CD8-positive, alpha-beta memory T cell (primary cell): ENCODE measurements around the gene SIRT6. TPM values are rescaled to one million over a fixed set of nuclear protein-coding genes. Genes with fewer than 3 reads are reported as not detected.
"Not testable (repeated sequence)": the region's sequence is repeated elsewhere in the genome, so short reads cannot be mapped to it uniquely, and the experiment has no call there.

Experiments
- CTCF ChIA-PET: fragments of 350-600 bp; sonication (Branson Sonifier 250); formaldehyde crosslinking; loops from one replicate; lab custom pipeline; 2021; ENCODE audit warnings: antibody characterized with exemption; lab: Charles Lee
- POLR2A ChIA-PET: fragments of 350-600 bp; sonication (Branson Sonifier 250); formaldehyde crosslinking; loops from one replicate; lab custom pipeline; 2021; ENCODE audit warnings: antibody characterized with exemption; lab: Charles Lee
- DNase-seq, 5 donors: peaks; one replicate each; pipeline versions ENCODE4 v3.0.0 to v3.0.0-alpha.2; 2020 to 2022; ENCODE audit warnings: mixed read lengths in 1 of 5
- H3K27ac ChIP-seq: one replicate; pipeline ENCODE4 v1.7.0; 2013; ENCODE audit warnings: low read depth, mild to moderate bottlenecking, low read length, moderate library complexity
- H3K27me3 ChIP-seq: 2 replicates; pipeline ENCODE4 v1.7.0; 2013; ENCODE audit warnings: low read length, mild to moderate bottlenecking; ENCODE audit not compliant: insufficient read depth, poor library complexity, severe bottlenecking
- H3K36me3 ChIP-seq: 2 replicates; pipeline ENCODE4 v1.7.0; 2013; ENCODE audit warnings: mild to moderate bottlenecking, low read length, moderate library complexity; ENCODE audit not compliant: insufficient read depth
- H3K4me1 ChIP-seq: 2 replicates; pipeline ENCODE4 v1.7.0; 2013; ENCODE audit warnings: mild to moderate bottlenecking, low read length, moderate library complexity; ENCODE audit not compliant: insufficient read depth
- H3K4me3 ChIP-seq: 2 replicates; pipeline ENCODE4 v1.7.0; 2013; ENCODE audit warnings: mild to moderate bottlenecking, low read length
- H3K9me3 ChIP-seq: 2 replicates; pipeline ENCODE4 v1.7.0; 2013; ENCODE audit warnings: mild to moderate bottlenecking, low read length
- H3K27ac Mint-ChIP-seq, 8 donors: one replicate each; pipeline ENCODE4 v1.8.0; 2020 to 2021; ENCODE audit warnings: mixed read lengths in 8 of 8, mild to moderate bottlenecking in 6 of 8, inconsistent platforms in 3 of 8, moderate library complexity in 3 of 8
- H3K27me3 Mint-ChIP-seq, 2 donors: one replicate each; pipeline ENCODE4 v1.8.0; 2020 to 2021; ENCODE audit warnings: mixed read lengths in 2 of 2, mild to moderate bottlenecking in 1 of 2, moderate library complexity in 1 of 2
- H3K36me3 Mint-ChIP-seq, 3 donors: one replicate each; pipeline ENCODE4 v1.8.0; 2020 to 2021; ENCODE audit warnings: mixed read lengths in 3 of 3, inconsistent platforms in 1 of 3, mild to moderate bottlenecking in 1 of 3
- H3K4me1 Mint-ChIP-seq, 3 donors: one replicate each; pipeline ENCODE4 v1.8.0; 2020 to 2021; ENCODE audit warnings: mixed read lengths in 3 of 3, inconsistent platforms in 1 of 3, mild to moderate bottlenecking in 1 of 3
- H3K4me3 Mint-ChIP-seq, 7 donors: one replicate each; pipeline ENCODE4 v1.8.0; 2020 to 2021; ENCODE audit warnings: mixed read lengths in 7 of 7, mild to moderate bottlenecking in 6 of 7, moderate library complexity in 4 of 7, inconsistent platforms in 2 of 7
- H3K9me3 Mint-ChIP-seq, 5 donors: one replicate each; pipeline ENCODE4 v1.8.0; 2020 to 2022; ENCODE audit warnings: mixed read lengths in 5 of 5, mild to moderate bottlenecking in 3 of 5, moderate library complexity in 2 of 5, inconsistent platforms in 1 of 5
- polyA plus RNA-seq: library from polyadenylated mRNA; unstranded; fragments of 300-500 nt; fragmentation: Illumina TruSeq; gene quantifications from one replicate; pipeline ENCODE4 v1.2.3, GENCODE V29; 2021
- total RNA-seq, 2 experiments: library from RNA; stranded (reverse); gene quantifications; one replicate each; pipeline ENCODE4 v1.2.3, GENCODE V29; 2021

Gene SIRT6
- total and polyA plus RNA-seq, 3 experiments from 2014 or later, result 1.6 to 38.6 (median 33.5) TPM

- CTCF ChIA-PET, result no interaction called here
- H3K36me3 ChIP-seq, result no peaks in the 10 kb centered on the region
- Mint-ChIP-seq H3K4me3 (no peak overlapping the region), H3K4me1 (no peaks in the 10 kb centered on the region), H3K27ac (no peak overlapping the region), H3K27me3 (peaks cover 4 to 11% of the 10 kb centered on the region in 2 donors), H3K36me3 (no peaks in the 10 kb centered on the region), H3K9me3 (no peaks in the 10 kb centered on the region)
- no peak overlapping the region for H3K27ac ChIP-seq
- no peak overlapping the region for H3K4me3 ChIP-seq
- H3K9me3 ChIP-seq, result no peaks in the 10 kb centered on the region
- no peak for DNase-seq
- H3K27me3 ChIP-seq, result no peaks in the 10 kb centered on the region
- no peaks in the 10 kb centered on the region for H3K4me1 ChIP-seq
- POLR2A ChIA-PET, result no interaction called here
Observed at GRCh38 chr19:4161415-4162077, 20.8 kb downstream of the SIRT6 start.

GRCh38 chr19:4157971-4158370, 24.4 kb downstream of the SIRT6 start:
- H3K36me3 ChIP-seq, H3K4me1 Mint-ChIP-seq, H3K27me3 ChIP-seq, DNase-seq, H3K27me3 Mint-ChIP-seq, H3K27ac Mint-ChIP-seq, H3K27ac ChIP-seq, H3K9me3 Mint-ChIP-seq, H3K4me1 ChIP-seq, H3K36me3 Mint-ChIP-seq, POLR2A ChIA-PET, H3K4me3 ChIP-seq, H3K9me3 ChIP-seq, H3K4me3 Mint-ChIP-seq: not testable (repeated sequence)
- CTCF ChIA-PET, result interaction anchor here (0.7 to 2.0 kb wide), 2 partner anchors 17 to 170 kb away, joined by 3 to 7 read pairs; no protein-coding TSS in a partner anchor

- Mint-ChIP-seq H3K36me3 (no peaks in the 10 kb centered on the region), H3K4me1 (peaks cover 5 to 7% (median 5%) of the 10 kb centered on the region in 3 donors), H3K9me3 (no peaks in the 10 kb centered on the region), H3K27me3 (no peaks in the 10 kb centered on the region), H3K4me3 (no peak overlapping the region), H3K27ac (no peak overlapping the region)
- Histone ChIP-seq H3K4me1 (no peaks in the 10 kb centered on the region), H3K27ac (no peak overlapping the region), H3K27me3 (no peaks in the 10 kb centered on the region), H3K36me3 (no peaks in the 10 kb centered on the region), H3K4me3 (no peak overlapping the region), H3K9me3 (no peaks in the 10 kb centered on the region)
- no peak for DNase-seq
- POLR2A ChIA-PET, result no interaction called here
- CTCF ChIA-PET, result interaction anchor here (2.0 kb wide), 1 partner anchor 17 kb away, joined by 7 read pairs; no protein-coding TSS in a partner anchor
Observed at GRCh38 chr19:4157164-4157563, 25.2 kb downstream of the SIRT6 start.

GRCh38 chr19:4154571-4155312, 27.6 kb downstream of the SIRT6 start:
- no peaks in the 10 kb centered on the region for H3K36me3 ChIP-seq
- DNase-seq, result no peak
- no peak overlapping the region for H3K27ac ChIP-seq
- Mint-ChIP-seq H3K36me3 (peaks cover 0 to 2% (median 0%) of the 10 kb centered on the region in 3 donors), H3K27ac (no peak overlapping the region), H3K4me1 (peaks cover 5 to 7% (median 5%) of the 10 kb centered on the region in 3 donors), H3K27me3 (peaks cover 2 to 6% of the 10 kb centered on the region in 2 donors), H3K4me3 (no peak overlapping the region), H3K9me3 (no peaks in the 10 kb centered on the region)
- ChIA-PET CTCF (interaction anchor here (2.3 kb wide), 1 partner anchor 14 kb away, joined by 13 read pairs; no protein-coding TSS in a partner anchor), POLR2A (no interaction called here)
- no peaks in the 10 kb centered on the region for H3K27me3 ChIP-seq
- no peaks in the 10 kb centered on the region for H3K9me3 ChIP-seq
- H3K4me3 ChIP-seq, result no peak overlapping the region
- H3K4me1 ChIP-seq, result no peaks in the 10 kb centered on the region

GRCh38 chr19:4152241-4152998, 29.9 kb downstream of the SIRT6 start:
- CTCF ChIA-PET, result interaction anchor here (2.3 kb wide), 1 partner anchor 12 kb away, joined by 13 read pairs; no protein-coding TSS in a partner anchor

GRCh38 chr19:4151623-4152022, 30.7 kb downstream of the SIRT6 start:
- Mint-ChIP-seq H3K27me3 (peaks cover 3 to 14% of the 10 kb centered on the region in 2 donors), H3K36me3 (peaks cover 0 to 2% (median 0%) of the 10 kb centered on the region in 3 donors), H3K4me1 (peaks cover 5 to 7% (median 5%) of the 10 kb centered on the region in 3 donors), H3K4me3 (no peak overlapping the region), H3K9me3 (no peaks in the 10 kb centered on the region), H3K27ac (no peak overlapping the region)
- CTCF ChIA-PET, result no interaction called here
- Histone ChIP-seq H3K9me3 (no peaks in the 10 kb centered on the region), H3K27me3 (no peaks in the 10 kb centered on the region), H3K36me3 (no peaks in the 10 kb centered on the region), H3K27ac (no peak overlapping the region), H3K4me1 (no peaks in the 10 kb centered on the region), H3K4me3 (no peak overlapping the region)
- DNase-seq, result no peak
- POLR2A ChIA-PET, result no interaction called here

More at GRCh38 chr19:4152241-4152998, 29.9 kb downstream of the SIRT6 start:
- Histone ChIP-seq H3K4me3 (no peak overlapping the region), H3K9me3 (no peaks in the 10 kb centered on the region), H3K36me3 (no peaks in the 10 kb centered on the region), H3K27ac (no peak overlapping the region), H3K4me1 (no peaks in the 10 kb centered on the region), H3K27me3 (no peaks in the 10 kb centered on the region)
- no peak for DNase-seq
- peaks cover 5 to 7% (median 5%) of the 10 kb centered on the region in 3 donors for H3K4me1 Mint-ChIP-seq
- peaks cover 2 to 11% of the 10 kb centered on the region in 2 donors for H3K27me3 Mint-ChIP-seq
- POLR2A ChIA-PET, result no interaction called here
- no peak overlapping the region for H3K27ac Mint-ChIP-seq
- no peaks in the 10 kb centered on the region for H3K9me3 Mint-ChIP-seq
- peaks cover 0 to 2% (median 0%) of the 10 kb centered on the region in 3 donors for H3K36me3 Mint-ChIP-seq
- H3K4me3 Mint-ChIP-seq, result no peak overlapping the region

- Mint-ChIP-seq H3K4me1 (peaks cover 5 to 7% (median 5%) of the 10 kb centered on the region in 3 donors), H3K9me3 (no peaks in the 10 kb centered on the region), H3K27me3 (peaks cover 9 to 19% of the 10 kb centered on the region in 2 donors), H3K4me3 (no peak overlapping the region), H3K27ac (no peak overlapping the region), H3K36me3 (peaks cover 0 to 2% (median 0%) of the 10 kb centered on the region in 3 donors)
- ChIA-PET POLR2A (no interaction called here), CTCF (interaction anchor here (1.3 kb wide), 2 partner anchors 9 to 10 kb away, joined by 3 read pairs; no protein-coding TSS in a partner anchor)
- H3K4me1 ChIP-seq, result no peaks in the 10 kb centered on the region
- no peak for DNase-seq
- H3K9me3 ChIP-seq, result no peaks in the 10 kb centered on the region
- no peaks in the 10 kb centered on the region for H3K36me3 ChIP-seq
- no peak overlapping the region for H3K4me3 ChIP-seq
- H3K27ac ChIP-seq, result no peak overlapping the region
- peaks cover 5% of the 10 kb centered on the region for H3K27me3 ChIP-seq
Observed at GRCh38 chr19:4149518-4150288, 32.7 kb downstream of the SIRT6 start.
